SK-N-MC (cell line): ENCODE data around the gene ACLY.

Experiments
- EZH2 ChIP-seq: fragments of 200-600 bp; sonication (generic); IDR thresholded peaks from one replicate; pipeline ENCODE4 v1.6.1; 2017; ENCODE audit warnings: antibody characterized with exemption
- POLR2AphosphoS5 ChIP-seq: IDR thresholded peaks from 2 replicates; pipeline ENCODE4 v1.6.1; 2012; ENCODE audit warnings: mild to moderate bottlenecking, low read depth, low read length, borderline replicate concordance

DNA sequence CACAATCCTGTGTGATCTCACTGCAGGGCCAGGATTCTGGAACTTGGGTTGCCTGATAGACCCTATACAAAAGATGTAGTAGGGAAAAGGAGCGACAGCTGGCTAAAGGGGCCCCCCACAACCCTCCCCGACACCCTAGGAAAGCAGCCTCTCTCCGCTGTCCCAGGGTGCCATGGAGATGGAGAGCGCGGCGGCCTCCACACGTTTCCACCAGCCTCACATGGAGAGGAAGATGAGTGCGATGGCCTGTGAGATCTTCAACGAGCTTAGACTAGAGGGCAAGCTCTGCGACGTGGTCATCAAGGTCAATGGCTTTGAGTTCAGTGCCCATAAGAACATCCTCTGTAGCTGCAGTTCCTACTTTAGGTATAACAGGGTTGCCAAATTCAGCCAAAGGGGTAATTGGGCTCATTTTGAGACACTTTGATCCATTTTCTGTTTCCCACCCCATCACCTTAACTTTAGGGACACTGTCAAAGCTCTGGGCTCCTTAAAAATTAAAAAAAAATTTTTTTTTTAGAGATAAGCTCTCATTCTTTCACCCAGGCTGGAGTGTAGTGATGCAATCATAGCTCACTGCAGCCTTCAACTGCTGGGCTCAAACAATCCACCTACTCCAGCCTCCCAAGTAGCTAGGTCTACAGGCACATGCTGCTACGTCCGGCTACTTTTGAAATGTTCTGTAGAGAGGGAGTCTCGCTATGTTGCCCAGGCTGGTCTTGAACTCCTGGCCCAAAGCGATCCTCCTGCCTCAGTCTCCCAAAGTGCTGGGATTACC is 80.8 kb downstream of the ACLY start, which contains the start of gene KLHL10:
- TF ChIP-seq EZH2 (no peak), POLR2AphosphoS5 (no peak)
